Neutrophil (primary cell): Measurements from ENCODE around the gene IQCN.
A peak's percentile ranks its signal among the peaks of the same experiment; 100 is the strongest.

Experiments
- H3K27ac ChIP-seq: fragments of 200-600 bp; sonication (generic); 2 replicates; pipeline ENCODE4 v1.5.1; 2016; ENCODE audit warnings: mild to moderate bottlenecking, moderate library complexity
- H3K27me3 ChIP-seq: fragments of 200-600 bp; sonication (generic); 2 replicates; pipeline ENCODE4 v1.6.0; 2016; ENCODE audit warnings: mild to moderate bottlenecking
- H3K36me3 ChIP-seq: fragments of 200-600 bp; sonication (generic); 2 replicates; pipeline ENCODE4 v1.5.1; 2017
- H3K4me1 ChIP-seq, 2 experiments: fragments of 200-600 bp in 1 of 2; sonication (generic) in 1 of 2; 1 replicate in 1 of 2; 2 replicates in 1 of 2; pipeline versions ENCODE4 v1.5.1 to v1.6.1; 2013 to 2016; ENCODE audit warnings: low read depth in 1 of 2, low read length in 1 of 2, mild to moderate bottlenecking in 1 of 2, moderate library complexity in 1 of 2; ENCODE audit not compliant: control insufficient read depth in 1 of 2, insufficient read depth in 1 of 2
- H3K4me3 ChIP-seq, 2 experiments: fragments of 200-600 bp in 1 of 2; sonication (generic) in 1 of 2; 1 replicate in 1 of 2; 2 replicates in 1 of 2; pipeline ENCODE4 v1.5.1; 2013 to 2016; ENCODE audit warnings: low read depth in 1 of 2, low read length in 1 of 2, mild to moderate bottlenecking in 1 of 2, moderate library complexity in 1 of 2
- H3K9me3 ChIP-seq: fragments of 200-600 bp; sonication (generic); 2 replicates; pipeline ENCODE4 v1.5.1; 2016
- TF ChIP-seq, protein P1 (sequence below): fragments of 200-600 bp; sonication (generic); IDR thresholded peaks from 2 replicates; pipeline ENCODE4 v1.5.1; 2016; ENCODE audit warnings: antibody characterized with exemption

The IQCN gene

DNA sequence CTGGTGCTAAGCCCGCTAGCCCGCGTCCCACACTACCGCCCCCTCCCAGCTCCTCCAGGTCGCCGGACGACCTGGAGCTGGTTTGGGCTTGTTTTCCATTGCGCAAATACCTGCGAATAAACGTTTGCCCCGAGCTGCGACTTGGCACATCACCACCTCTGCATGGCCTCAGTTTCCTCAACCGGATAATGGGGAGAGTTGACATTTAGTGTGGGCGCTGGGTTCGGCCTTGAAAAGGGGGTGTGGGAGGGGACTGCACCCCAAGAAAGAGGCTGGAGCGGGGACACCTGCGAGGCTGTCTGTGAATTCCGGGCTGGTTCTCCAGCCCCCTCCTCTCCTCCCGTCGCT is 18.2 kb upstream of the IQCN start:
- Histone ChIP-seq H3K9me3 (no peaks in the 10 kb centered on the region), H3K36me3 (no peaks in the 10 kb centered on the region), H3K27me3 (peaks cover 11% of the 10 kb centered on the region), H3K4me3 (peak overlapping the region; percentile 81 to 92), H3K4me1 (peaks cover 19 to 20% of the 10 kb centered on the region in 2 experiments), H3K27ac (peak overlapping the region; percentile 93)
- TF ChIP-seq, protein P1, sequence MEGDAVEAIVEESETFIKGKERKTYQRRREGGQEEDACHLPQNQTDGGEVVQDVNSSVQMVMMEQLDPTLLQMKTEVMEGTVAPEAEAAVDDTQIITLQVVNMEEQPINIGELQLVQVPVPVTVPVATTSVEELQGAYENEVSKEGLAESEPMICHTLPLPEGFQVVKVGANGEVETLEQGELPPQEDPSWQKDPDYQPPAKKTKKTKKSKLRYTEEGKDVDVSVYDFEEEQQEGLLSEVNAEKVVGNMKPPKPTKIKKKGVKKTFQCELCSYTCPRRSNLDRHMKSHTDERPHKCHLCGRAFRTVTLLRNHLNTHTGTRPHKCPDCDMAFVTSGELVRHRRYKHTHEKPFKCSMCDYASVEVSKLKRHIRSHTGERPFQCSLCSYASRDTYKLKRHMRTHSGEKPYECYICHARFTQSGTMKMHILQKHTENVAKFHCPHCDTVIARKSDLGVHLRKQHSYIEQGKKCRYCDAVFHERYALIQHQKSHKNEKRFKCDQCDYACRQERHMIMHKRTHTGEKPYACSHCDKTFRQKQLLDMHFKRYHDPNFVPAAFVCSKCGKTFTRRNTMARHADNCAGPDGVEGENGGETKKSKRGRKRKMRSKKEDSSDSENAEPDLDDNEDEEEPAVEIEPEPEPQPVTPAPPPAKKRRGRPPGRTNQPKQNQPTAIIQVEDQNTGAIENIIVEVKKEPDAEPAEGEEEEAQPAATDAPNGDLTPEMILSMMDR, result no peak

GRCh38 chr19:18291590-18292461 is 17.6 kb upstream of the IQCN start:
- peaks cover 11% of the 10 kb centered on the region for H3K27me3 ChIP-seq
- H3K27ac ChIP-seq, result peak overlapping the region; percentile 93
- no peaks in the 10 kb centered on the region for H3K9me3 ChIP-seq
- peak overlapping the region; percentile 81 to 92 for H3K4me3 ChIP-seq
- H3K36me3 ChIP-seq, result no peaks in the 10 kb centered on the region
- peaks cover 19 to 20% of the 10 kb centered on the region in 2 experiments for H3K4me1 ChIP-seq
- TF ChIP-seq, protein P1, result no peak

DNA sequence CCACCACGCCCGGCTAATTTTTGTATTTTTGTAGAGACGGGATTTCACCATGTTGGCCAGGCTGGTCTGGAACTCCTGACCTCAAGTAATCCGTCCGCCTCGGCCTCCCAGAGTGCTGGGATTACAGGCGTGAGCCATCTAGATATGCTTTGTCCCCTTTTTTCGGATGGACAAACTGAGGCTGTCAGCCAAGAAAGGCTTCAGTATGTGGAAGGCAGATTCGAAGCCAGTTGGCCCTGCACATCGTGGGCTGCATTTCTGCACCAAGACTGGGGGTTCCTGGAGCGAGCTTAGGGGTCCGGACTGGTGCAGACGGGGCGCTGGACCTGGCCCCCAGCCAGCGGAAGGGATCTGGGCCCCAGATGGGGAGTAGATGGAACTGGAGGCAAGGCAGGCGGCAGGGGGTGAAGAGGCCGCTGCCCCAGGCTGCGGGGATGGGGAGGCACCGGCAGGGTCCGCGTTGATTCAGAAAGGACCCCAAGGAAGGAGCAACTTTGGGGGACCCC is 16.8 kb upstream of the IQCN start:
- Histone ChIP-seq H3K27me3 (peaks cover 11% of the 10 kb centered on the region), H3K36me3 (no peaks in the 10 kb centered on the region), H3K4me1 (peaks cover 19 to 20% of the 10 kb centered on the region in 2 experiments), H3K9me3 (no peaks in the 10 kb centered on the region), H3K4me3 (peak overlapping the region; percentile 81 to 92), H3K27ac (peak overlapping the region; percentile 93)
- TF ChIP-seq, protein P1, result no peak

DNA sequence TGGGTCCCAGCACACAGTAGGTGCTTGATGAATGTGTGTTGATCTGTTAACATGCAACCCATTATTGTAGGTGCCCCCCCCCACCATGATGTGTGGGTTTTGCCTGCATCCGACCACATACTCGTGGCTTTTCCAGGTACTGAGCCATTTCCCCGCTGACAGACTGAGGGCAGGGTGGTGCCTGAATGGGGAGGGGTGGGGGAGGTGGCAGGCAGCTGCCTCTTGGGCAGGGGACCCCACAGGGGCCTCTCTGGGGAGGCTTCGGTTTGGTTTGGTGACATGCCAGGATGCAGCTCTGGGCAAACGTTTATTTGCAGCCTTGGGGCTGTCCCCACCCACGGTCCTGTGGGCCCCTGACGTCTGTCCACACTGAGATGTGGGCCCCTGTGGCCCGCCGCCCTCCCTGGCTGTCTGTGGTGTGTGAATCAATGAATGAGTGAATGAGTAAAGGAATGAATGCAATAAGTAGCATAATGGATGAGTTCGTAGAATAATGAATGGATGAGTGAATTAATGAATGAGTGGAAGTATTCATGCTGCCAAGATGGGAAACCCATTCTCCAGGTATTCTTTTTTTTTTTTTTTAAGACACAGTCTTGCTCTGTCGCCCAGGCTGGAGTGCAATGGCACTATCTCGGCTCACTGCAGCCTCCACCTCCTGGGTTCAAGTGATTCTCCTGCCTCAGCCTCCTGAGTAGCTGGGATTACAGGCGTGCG is 16.2 kb upstream of the IQCN start:
- peak overlapping the region in 1 of 2 experiments; percentile 81 for H3K4me3 ChIP-seq
- H3K27me3 ChIP-seq, result peaks cover 11% of the 10 kb centered on the region
- H3K9me3 ChIP-seq, result no peaks in the 10 kb centered on the region
- TF ChIP-seq, protein P1, result no peak
- H3K4me1 ChIP-seq, result peaks cover 19 to 20% of the 10 kb centered on the region in 2 experiments
- H3K27ac ChIP-seq, result peak overlapping the region; percentile 93
- no peaks in the 10 kb centered on the region for H3K36me3 ChIP-seq

GRCh38 chr19:18289471-18290301 is 15.4 kb upstream of the IQCN start:
- Histone ChIP-seq H3K9me3 (no peaks in the 10 kb centered on the region), H3K36me3 (no peaks in the 10 kb centered on the region), H3K27ac (peak overlapping the region; percentile 93), H3K27me3 (peaks cover 10% of the 10 kb centered on the region), H3K4me3 (no peak overlapping the region), H3K4me1 (peaks cover 19 to 20% of the 10 kb centered on the region in 2 experiments)
- TF ChIP-seq, protein P1, result no peak
